CD4-positive, alpha-beta T cell treated with Interleukin-12 subunit alpha and Interleukin-12 subunit beta, for 1 hour (primary cell): ENCODE data around the gene SSU72.
"Not testable (repeated sequence)": the region's sequence is repeated elsewhere in the genome, so short reads cannot be mapped to it uniquely, and the experiment has no call there.

Experiments used
- DNase-seq: peaks from one replicate; pipeline ENCODE4 v3.0.0-alpha.2; 2020

Gene SSU72

GRCh38 chr1:1540090-1540817 lies 34.4 kb downstream of the SSU72 start, which contains the start of gene TMEM240:
TMEM240 (minus strand) TSS chr1:1540624; CDS start chr1:1540346, 278 bp downstream.
- peak; percentile 65 for DNase-seq

DNA sequence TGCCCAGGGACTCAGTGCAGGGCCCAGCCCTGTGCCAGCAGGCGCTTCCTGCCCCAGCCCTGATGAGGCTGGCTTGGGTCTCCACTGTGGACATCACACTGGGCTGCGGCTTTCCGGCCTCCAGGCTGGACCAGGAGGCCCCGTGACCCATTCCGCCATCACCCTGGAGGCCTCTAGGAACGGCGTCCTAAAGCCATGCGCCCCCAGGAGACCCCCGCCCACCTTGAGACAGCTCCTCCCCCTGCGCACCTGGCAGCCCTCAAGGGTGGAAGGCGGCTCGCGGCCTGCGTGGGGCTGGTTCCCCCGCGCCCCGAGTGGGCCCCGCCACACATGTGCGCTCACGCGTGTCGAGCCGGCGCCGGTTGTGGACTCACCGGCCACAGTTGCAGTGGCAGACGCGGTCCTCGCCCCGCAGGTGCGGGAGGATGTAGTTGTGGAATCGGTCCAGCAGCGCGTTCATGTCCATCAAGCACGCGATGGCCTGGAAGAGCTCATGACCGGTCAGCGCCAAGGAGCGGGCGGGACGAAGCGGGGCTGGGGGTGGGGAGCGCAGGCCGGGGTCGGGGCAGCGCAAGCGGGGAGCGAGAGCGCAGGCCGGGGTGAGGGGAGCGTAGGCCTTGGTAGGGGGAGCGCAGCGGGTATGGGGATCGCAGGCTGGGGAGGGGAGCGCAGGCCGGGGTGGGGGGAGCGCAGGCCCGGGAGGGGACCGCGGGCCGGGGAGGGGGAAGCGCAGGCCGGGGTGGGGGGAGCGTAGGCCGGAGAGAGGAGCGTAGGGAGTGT lies 35.2 kb downstream of the SSU72 start:
- no peak for DNase-seq

DNA sequence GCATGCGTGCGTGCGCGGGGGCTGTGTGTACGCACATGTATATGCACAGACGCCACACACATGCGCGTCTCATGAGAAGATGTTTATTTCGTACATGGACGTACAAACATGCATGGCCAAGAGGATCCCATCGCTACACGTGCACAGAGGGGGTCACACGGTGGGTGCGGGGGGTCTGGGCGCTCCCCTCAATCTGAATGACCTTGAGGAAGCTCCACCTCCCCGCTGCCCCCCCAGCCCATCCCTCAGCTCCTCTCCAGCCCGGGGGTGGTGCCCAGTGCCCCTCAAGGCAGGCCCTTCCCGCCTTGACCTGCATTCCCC lies 35.7 kb downstream of the SSU72 start:
- DNase-seq = no peak

DNA sequence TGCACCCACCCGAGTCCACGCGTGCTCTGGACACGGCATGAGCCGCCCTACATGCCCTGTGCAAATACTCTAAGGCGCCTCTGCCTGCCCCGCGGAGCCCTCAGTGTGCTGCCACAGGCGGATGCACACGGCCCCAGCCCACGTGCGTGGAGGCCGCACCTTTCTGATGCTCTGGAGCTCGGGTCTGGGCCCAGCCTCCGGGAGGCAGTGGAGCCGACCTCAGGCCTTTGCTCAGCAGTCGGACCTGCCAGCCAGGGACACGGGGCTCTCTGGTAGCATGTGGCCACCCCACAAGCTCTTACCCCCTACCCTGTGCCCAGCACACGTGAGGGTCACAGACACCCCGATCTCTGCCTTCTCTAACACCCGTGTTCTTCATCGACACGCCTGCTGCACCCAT lies 36.3 kb downstream of the SSU72 start:
- DNase-seq = no peak

DNA sequence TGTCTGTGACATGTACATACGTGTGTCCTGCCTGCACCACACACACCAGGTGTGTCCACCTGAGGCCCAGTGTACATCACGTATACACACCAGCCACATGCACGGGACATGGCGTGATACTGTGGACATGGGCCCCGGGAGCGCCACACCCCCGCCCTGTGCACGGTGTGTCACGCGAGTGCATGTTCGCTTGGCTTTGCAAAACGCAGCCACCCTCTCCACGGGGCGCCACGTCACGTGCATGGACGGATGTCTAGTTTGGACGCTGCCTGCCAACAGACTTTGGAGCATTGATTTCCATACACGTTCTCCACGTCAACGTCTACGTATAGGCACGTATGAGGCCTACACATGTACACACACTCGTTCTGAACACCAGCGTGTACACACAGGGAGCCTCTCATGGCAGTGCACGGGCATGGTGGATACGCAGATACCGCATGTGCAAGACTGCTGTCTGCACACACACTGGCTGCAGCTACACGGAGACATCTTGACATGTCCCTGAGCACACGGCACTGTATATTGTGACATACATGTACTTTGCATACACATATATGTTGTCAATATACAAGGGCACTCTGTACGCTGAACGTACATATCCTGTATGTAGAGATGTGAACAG lies 36.9 kb downstream of the SSU72 start:
- no peak for DNase-seq

- DNase-seq = no peak
Observed at GRCh38 chr1:1536938-1537546, 37.6 kb downstream of the SSU72 start.

DNA sequence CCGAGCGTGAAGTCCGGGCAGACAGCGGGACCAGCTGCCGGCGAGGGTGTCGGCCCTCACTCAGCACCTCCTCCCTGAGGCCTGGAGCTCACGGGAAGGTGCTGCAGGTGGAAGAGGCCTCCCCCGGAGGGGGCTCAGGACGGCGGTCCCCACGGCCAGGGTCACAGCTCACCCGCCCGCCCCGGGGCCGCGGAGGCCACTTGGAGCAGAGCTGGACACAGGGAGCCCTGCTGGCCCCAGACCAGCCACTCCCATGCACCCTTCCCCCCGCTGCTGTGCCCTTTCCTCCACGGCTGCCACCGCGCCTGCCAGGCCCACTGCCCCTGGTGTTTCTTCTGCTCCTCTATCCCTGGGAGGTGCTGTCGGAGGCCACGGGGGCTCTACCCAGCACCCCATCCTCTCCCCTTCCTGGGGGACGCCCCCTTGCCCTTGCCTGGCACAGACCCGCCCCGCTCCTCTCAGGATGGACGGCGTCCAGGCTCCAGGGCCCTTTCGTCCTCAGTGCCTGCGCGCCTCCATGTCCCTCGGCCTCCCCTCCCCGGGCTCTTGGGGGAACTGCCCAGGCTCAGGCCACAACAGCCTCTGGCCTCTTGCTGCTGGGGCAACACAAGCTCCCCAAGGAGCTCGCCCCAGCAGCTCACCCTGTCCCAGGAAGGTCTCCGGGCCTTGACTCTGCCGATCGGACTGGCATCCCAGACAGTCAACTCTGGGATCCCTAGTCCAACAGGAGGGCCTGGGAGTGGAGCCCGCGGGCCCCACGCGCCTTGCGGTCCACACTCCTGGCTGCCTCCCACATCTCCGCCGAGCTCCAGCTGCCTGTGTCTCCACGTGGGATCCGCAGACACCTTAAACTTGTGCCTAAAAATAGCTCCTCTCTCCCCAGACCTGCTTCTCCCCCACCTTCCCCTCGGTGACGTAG lies 38.4 kb downstream of the SSU72 start:
- DNase-seq = no peak

DNA sequence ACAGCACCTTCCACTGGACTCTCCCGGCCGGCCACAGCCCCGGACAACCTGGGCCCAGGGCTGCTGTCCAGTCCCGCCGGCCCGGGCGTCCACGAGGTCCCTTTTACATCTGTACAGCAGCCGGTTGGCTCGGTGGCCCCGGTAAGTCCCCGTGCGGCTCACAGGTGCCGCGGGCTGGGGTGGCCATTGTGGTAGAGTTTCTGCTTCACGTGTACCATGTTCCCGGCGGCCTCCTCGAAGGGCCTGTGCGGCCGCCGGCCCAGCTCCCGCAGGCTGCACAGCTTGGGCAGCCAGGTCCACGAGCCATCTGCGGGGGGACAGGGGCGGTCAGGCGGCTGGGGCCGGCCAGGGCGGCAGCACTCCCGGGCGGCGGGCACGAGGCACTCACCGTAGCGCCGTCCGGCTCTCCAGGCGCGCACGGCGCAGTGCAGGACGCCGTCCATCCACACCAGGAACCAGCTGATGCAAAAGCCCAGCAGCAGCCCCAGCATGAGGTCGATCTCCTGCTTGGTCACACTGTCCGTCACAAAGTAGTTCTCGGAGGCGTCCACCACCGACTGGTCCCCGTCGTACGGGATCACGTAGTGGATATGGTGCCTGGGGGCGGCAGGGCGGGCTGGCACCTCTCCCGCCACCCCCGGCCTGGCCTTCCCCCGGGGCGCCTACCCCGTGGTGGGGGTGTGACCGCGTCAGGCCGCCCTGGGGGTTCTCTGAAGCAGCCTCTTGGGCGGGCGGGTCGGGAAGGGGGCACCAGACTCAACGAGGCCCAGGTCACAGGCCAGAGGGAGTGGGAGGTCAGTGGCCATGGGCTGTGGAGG lies 39.3 kb downstream of the SSU72 start:
- no peak for DNase-seq

- DNase-seq = no peak
Observed at GRCh38 chr1:1534401-1535154, 40.1 kb downstream of the SSU72 start.

GRCh38 chr1:1533894-1534291 lies 40.8 kb downstream of the SSU72 start:
- DNase-seq = not testable (repeated sequence)

DNA sequence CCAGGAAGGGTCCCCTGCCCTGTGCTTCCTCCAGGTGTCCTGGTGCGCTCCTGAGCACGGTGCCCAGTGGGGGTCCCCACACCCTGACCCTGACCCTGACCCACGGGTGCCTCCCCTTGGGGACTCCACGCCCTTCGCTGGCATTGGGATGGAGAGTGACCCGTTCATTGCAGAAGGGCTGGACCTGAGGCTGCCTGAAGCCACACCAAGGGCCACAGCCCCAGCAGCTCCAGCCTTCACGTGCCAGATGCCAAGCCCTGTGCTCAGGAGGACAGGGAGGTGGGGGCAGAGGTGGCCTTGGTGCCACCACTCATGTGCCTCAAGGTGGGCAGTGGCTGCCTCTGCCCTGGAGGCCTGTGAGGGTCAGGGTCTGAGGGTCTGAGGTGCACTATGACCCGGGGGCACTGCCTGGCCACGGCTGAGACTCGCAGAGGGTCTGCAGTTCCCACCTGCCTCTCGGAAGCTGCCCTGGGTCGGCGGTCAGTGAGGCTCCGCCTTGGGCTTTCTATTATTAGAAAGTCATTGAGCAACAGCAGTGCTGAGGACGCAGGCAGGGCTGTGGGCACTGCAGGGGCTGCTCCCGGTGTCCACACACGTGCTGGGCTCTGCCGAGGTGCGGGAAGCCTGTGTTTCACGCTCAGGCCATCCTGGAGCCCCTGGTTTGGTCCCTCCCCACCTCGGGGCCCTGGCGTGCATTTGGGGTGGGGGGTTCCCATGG lies 41.3 kb downstream of the SSU72 start:
- not testable (repeated sequence) for DNase-seq

GRCh38 chr1:1531947-1532346 lies 42.7 kb downstream of the SSU72 start:
- no peak for DNase-seq

GRCh38 chr1:1529936-1530335 lies 44.7 kb downstream of the SSU72 start:
- no peak for DNase-seq

DNA sequence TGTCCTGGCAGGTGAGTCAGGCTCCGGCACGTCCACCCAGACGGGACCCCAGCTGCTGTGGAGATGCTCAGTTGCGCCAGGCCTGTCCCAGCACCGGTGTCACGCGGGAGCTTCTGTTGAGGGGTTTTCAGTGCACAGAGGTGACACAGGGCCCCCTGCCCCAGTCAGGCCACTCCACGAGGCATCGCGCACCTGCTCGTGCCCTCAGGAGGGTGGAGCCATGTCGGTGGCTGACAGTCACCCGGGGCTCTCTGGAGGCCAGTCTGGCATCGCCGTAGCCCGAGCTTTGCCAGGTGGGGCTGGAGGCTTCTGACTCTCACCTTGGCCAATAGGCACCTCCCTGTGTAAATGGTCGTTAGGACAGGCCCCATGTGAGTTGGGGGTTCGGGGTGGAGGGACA lies 45.3 kb downstream of the SSU72 start:
- no peak for DNase-seq

GRCh38 chr1:1528301-1529267 lies 46.1 kb downstream of the SSU72 start:
- no peak for DNase-seq

- DNase-seq = no peak
Observed at GRCh38 chr1:1527092-1527816, 47.4 kb downstream of the SSU72 start.

- DNase-seq = not testable (repeated sequence)
Observed at GRCh38 chr1:1526476-1526875, 48.2 kb downstream of the SSU72 start.

DNA sequence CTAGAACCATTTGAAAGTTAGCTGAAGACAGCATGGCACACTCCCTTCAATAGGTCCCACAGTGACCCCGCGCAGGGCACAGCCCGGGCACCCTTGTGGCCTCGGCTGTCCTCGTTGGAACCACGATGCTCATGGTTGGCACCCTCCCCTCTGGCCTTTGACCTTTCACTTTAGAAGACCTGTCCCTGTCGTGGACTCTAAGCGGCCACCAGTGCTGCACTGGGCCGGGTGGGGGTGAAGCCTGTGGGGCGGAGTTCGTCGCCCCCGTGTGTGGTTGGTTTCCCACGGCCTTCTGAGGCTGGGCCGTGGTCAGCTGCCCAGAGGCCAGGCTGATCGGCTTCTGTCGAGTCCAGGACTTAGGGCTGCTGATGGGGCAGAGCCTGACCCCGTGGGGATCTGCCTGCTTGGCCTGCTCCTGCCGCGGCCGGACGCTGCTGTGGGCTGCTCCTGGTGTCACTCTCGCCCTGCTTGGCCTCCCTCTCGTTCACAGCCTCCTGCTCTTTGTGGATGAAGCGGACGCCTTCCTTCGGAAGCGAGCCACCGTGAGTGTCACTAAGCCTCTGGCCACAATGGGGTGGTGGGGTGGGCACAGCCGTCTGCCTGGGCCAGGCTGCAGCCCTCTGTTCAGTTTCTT lies 49.8 kb downstream of the SSU72 start:
- not testable (repeated sequence) for DNase-seq
